ENCODE measurements around the gene PLEKHG3.

DNA sequence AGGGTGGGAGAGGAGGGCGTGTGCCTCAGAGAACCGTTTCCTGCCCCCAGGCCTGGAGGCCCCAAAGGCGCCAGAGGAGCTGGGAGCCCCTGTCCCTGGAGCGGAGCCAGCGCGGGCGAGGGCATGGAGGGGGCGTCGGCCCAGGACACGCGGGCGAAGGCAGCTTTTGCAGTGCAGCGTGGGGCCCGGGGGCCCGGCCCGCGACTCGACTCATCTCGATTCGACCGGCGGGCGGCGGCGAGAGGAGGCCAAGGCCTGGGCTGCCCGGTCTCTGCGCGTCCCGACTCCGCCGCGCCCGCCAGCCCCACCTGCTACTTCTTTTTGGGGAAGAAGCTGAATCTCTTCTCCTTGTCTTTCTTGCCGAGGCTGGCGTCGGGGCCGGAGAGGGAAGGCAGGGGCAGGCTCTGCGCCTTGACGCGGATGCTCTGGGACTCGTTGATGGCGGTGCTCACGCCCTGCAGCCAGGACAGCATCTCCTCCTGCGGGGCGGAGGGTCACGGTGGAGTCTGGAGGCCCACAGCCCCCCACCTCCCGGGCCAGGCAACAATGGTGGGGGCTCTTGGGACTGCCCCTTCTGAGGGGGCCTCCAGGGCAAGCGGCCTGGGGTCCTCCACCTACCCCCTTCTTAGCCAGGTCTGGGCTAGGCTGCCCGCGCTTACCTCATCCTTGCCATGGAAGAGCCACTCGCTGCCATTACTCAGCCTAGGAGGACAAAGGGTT is 44.9 kb downstream of the PLEKHG3 start:
- TF ChIP-seq POLR2A (IDR thresholded peaks at IDR 0.05) (no peak), CTCF (IDR thresholded peaks at IDR 0.05) (no peak)
